T-helper 1 cell (primary cell): ENCODE results near the gene U2AF2.

Source experiments
- DNase-seq, 5 donors: peaks; one replicate each; pipeline ENCODE4 v3.0.0-alpha.2; 2012 to 2020

U2AF2 gene

GRCh38 chr19:55643887-55644176 is 11.0 kb upstream of the U2AF2 start:
- no peak for DNase-seq

GRCh38 chr19:55644191-55644833 is 10.5 kb upstream of the U2AF2 start:
- DNase-seq = no peak

- DNase-seq = no peak
Observed at GRCh38 chr19:55644842-55645511, 9.9 kb upstream of the U2AF2 start.

GRCh38 chr19:55645512-55645881 is 9.3 kb upstream of the U2AF2 start:
- DNase-seq = no peak

- DNase-seq = no peak
Observed at GRCh38 chr19:55646889-55647731, 7.7 kb upstream of the U2AF2 start.

- DNase-seq = peak in 2 of 5 donors; percentile 31 to 46
Observed at GRCh38 chr19:55647732-55648584, 6.9 kb upstream of the U2AF2 start, which contains the start of gene CCDC106. Gene CCDC106 (plus strand): TSS chr19:55648212. CDS start chr19:55649047, 835 bp downstream.

- no peak for DNase-seq
Observed at GRCh38 chr19:55648585-55649267, 6.1 kb upstream of the U2AF2 start.

- no peak for DNase-seq
Observed at GRCh38 chr19:55649268-55650125, 5.3 kb upstream of the U2AF2 start.

GRCh38 chr19:55650126-55650557 is 4.7 kb upstream of the U2AF2 start:
- DNase-seq = no peak

GRCh38 chr19:55650602-55651230 is 4.1 kb upstream of the U2AF2 start:
- no peak for DNase-seq

- no peak for DNase-seq
Observed at GRCh38 chr19:55651236-55651635, 3.6 kb upstream of the U2AF2 start.

- peak in 1 of 5 donors; percentile 17 for DNase-seq
Observed at GRCh38 chr19:55652311-55653128, 2.3 kb upstream of the U2AF2 start.

GRCh38 chr19:55653651-55654322 is 1.0 kb upstream of the U2AF2 start:
- peak; percentile 99 to 100 (median 99) for DNase-seq

- DNase-seq = peak; percentile 97 to 99 (median 99)
Observed at GRCh38 chr19:55654323-55654867, 440 bp upstream of the U2AF2 start.

GRCh38 chr19:55655648-55656040 is 809 bp downstream of the U2AF2 start:
- no peak for DNase-seq

- no peak for DNase-seq
Observed at GRCh38 chr19:55656552-55656951, 1.7 kb downstream of the U2AF2 start.

GRCh38 chr19:55656988-55657747 is 2.3 kb downstream of the U2AF2 start:
- no peak for DNase-seq

GRCh38 chr19:55658846-55659459 is 4.1 kb downstream of the U2AF2 start:
- no peak for DNase-seq
